Measurements from ENCODE around the gene TLNRD1. TPM values are rescaled to one million over a fixed set of nuclear protein-coding genes. Genes with fewer than 3 reads are reported as not detected.

Gene TLNRD1
- polyA plus RNA-seq, 1 donor (not counting 4 experiments of a cell fraction or from before 2014, with no cell fraction given): 3.1 TPM

DNA sequence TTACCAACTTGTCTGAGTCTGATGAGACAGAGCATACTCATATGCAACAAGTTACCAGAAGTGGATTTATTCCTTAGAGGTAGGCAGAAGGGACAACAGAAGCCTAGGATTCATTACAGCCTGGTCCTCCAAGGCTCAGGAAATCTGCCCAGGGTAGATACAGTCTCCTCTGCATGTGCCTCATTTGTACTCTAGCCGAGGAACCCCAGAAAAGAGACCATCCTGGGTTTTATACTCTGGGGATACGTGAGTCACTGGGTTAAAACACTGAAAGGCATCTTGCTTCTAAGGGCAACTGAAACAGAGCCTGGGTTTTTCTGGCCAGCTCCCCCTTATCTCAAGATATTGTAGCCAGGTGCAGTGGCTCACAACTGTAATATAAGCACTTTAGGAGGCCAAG lies 45.6 kb downstream of the TLNRD1 start:
- dilution Hi-C loops (cut with MboI; ENCODE audit: extremely low pct_ligation_motif_present, low sequenced_read_pairs): no loop called here
- H3K4me2 ChIP-seq (ENCODE audit: control insufficient read depth, extremely low read depth, insufficient read depth, low read depth, low read length): no peak overlapping the region
- DNase-seq (ENCODE audit: low read depth, low spot score): no peak
- H3K27ac ChIP-seq (ENCODE audit: control insufficient read depth, insufficient read depth, low read length): no peak overlapping the region
- no peaks in the 10 kb centered on the region for H3K4me1 ChIP-seq (ENCODE audit: control insufficient read depth, extremely low read depth, insufficient read depth, low read length)
- H3K9me1 ChIP-seq (ENCODE audit: control insufficient read depth, extremely low read depth, insufficient read depth, low read length): no peaks in the 10 kb centered on the region
- H3K9me3 ChIP-seq (ENCODE audit: control insufficient read depth, low read depth, low read length): no peaks in the 10 kb centered on the region
- H3K9ac ChIP-seq (ENCODE audit: control insufficient read depth, extremely low read depth, insufficient read depth, low read length): no peak overlapping the region
- no peak overlapping the region for H2AFZ ChIP-seq (ENCODE audit: control insufficient read depth, low read length)
- H3K27me3 ChIP-seq (ENCODE audit: control insufficient read depth, extremely low read depth, insufficient read depth, low read length): no peaks in the 10 kb centered on the region
- TF ChIP-seq, protein P1, sequence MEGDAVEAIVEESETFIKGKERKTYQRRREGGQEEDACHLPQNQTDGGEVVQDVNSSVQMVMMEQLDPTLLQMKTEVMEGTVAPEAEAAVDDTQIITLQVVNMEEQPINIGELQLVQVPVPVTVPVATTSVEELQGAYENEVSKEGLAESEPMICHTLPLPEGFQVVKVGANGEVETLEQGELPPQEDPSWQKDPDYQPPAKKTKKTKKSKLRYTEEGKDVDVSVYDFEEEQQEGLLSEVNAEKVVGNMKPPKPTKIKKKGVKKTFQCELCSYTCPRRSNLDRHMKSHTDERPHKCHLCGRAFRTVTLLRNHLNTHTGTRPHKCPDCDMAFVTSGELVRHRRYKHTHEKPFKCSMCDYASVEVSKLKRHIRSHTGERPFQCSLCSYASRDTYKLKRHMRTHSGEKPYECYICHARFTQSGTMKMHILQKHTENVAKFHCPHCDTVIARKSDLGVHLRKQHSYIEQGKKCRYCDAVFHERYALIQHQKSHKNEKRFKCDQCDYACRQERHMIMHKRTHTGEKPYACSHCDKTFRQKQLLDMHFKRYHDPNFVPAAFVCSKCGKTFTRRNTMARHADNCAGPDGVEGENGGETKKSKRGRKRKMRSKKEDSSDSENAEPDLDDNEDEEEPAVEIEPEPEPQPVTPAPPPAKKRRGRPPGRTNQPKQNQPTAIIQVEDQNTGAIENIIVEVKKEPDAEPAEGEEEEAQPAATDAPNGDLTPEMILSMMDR (optimal IDR thresholded peaks at IDR 0.05 in 1 of 3, IDR thresholded peaks at IDR 0.05 in 1 of 3, conservative IDR thresholded peaks at IDR 0.05 in 1 of 3; ENCODE audit: extremely low read depth in 1 of 3, insufficient read depth in 2 of 3, low read length in 3 of 3): no peak
- TF ChIP-seq EZH2 (IDR thresholded peaks at IDR 0.05; ENCODE audit: low read length): no peak
- H3K36me3 ChIP-seq (ENCODE audit: control insufficient read depth in 2 of 2, extremely low read depth in 1 of 2, insufficient read depth in 2 of 2, low read length in 2 of 2): no peaks in the 10 kb centered on the region
- no peaks in the 10 kb centered on the region for H4K20me1 ChIP-seq (ENCODE audit: control insufficient read depth, extremely low read depth, insufficient read depth, low read length)
- no peak for FAIRE-seq
- no peaks in the 10 kb centered on the region for H3K79me2 ChIP-seq (ENCODE audit: control insufficient read depth, insufficient read depth, low read length)
- H3K4me3 ChIP-seq (ENCODE audit: control insufficient read depth in 2 of 3, extremely low read depth in 1 of 3, insufficient read depth in 2 of 3, low read depth in 1 of 3, low read length in 3 of 3): no peak overlapping the region

DNA sequence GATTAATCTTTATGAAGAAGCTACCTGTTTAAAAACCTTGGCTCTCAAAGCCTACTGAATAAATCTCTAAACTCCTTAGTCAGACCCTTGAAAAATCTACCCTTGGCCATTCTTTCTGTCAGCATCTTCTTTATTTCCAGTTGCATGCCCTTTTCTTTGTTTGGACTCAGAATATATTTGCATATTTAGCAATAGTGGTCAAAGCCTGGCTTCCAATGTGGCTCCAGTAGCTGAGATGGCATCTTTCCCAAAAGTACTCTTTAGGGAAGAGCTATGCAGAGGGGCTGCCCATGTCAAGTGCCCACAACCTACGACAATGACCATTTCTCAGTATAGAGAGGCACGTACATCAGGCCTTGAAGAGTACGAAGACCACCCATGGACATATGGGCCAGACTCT lies 47.2 kb downstream of the TLNRD1 start:
- Histone ChIP-seq H3K9me3 (ENCODE audit: control insufficient read depth, low read depth, low read length) (no peaks in the 10 kb centered on the region), H3K27me3 (ENCODE audit: control insufficient read depth, extremely low read depth, insufficient read depth, low read length) (no peaks in the 10 kb centered on the region), H3K79me2 (ENCODE audit: control insufficient read depth, insufficient read depth, low read length) (no peaks in the 10 kb centered on the region), H3K4me1 (ENCODE audit: control insufficient read depth, extremely low read depth, insufficient read depth, low read length) (no peaks in the 10 kb centered on the region), H2AFZ (ENCODE audit: control insufficient read depth, low read length) (no peak overlapping the region), H3K4me2 (ENCODE audit: control insufficient read depth, extremely low read depth, insufficient read depth, low read depth, low read length) (no peak overlapping the region), H3K36me3 (ENCODE audit: control insufficient read depth in 2 of 2, extremely low read depth in 1 of 2, insufficient read depth in 2 of 2, low read length in 2 of 2) (no peaks in the 10 kb centered on the region), H3K27ac (ENCODE audit: control insufficient read depth, insufficient read depth, low read length) (no peak overlapping the region), H3K4me3 (ENCODE audit: control insufficient read depth in 2 of 3, extremely low read depth in 1 of 3, insufficient read depth in 2 of 3, low read depth in 1 of 3, low read length in 3 of 3) (no peak overlapping the region), H3K9ac (ENCODE audit: control insufficient read depth, extremely low read depth, insufficient read depth, low read length) (no peak overlapping the region), H4K20me1 (ENCODE audit: control insufficient read depth, extremely low read depth, insufficient read depth, low read length) (no peaks in the 10 kb centered on the region), H3K9me1 (ENCODE audit: control insufficient read depth, extremely low read depth, insufficient read depth, low read length) (no peaks in the 10 kb centered on the region)
- DNase-seq (ENCODE audit: low read depth, low spot score): no peak
- FAIRE-seq: no peak
- TF ChIP-seq, protein P1 (optimal IDR thresholded peaks at IDR 0.05 in 1 of 3, IDR thresholded peaks at IDR 0.05 in 1 of 3, conservative IDR thresholded peaks at IDR 0.05 in 1 of 3; ENCODE audit: extremely low read depth in 1 of 3, insufficient read depth in 2 of 3, low read length in 3 of 3): no peak
- no peak for TF ChIP-seq EZH2 (IDR thresholded peaks at IDR 0.05; ENCODE audit: low read length)
- dilution Hi-C loops (cut with MboI; ENCODE audit: extremely low pct_ligation_motif_present, low sequenced_read_pairs): no loop called here

Data from keratinocyte (primary cell).